ENCODE results near the gene MRPL32.
A peak's percentile ranks its signal among the peaks of the same experiment; 100 is the strongest.

Gene MRPL32

GRCh38 chr7:42967391-42967790 is 35.2 kb downstream of the MRPL32 start:
- no peak overlapping the region for H3K27ac ChIP-seq (ENCODE audit: poor library complexity, severe bottlenecking)
- H3K36me3 ChIP-seq (ENCODE audit: low read depth) = no peaks in the 10 kb centered on the region
- DNase-seq (ENCODE audit: low spot score) = no peak
- H3K4me3 ChIP-seq (ENCODE audit: severe bottlenecking) = no peak overlapping the region
- no peak for TF ChIP-seq CTCF (IDR thresholded peaks at IDR 0.05; ENCODE audit: poor library complexity, severe bottlenecking)
- H3K9me3 ChIP-seq (ENCODE audit: severe bottlenecking) = no peaks in the 10 kb centered on the region
- ATAC-seq (ENCODE audit: low read depth) = no peak
- peaks cover 2% of the 10 kb centered on the region for H3K4me1 ChIP-seq (ENCODE audit: insufficient read depth, poor library complexity, severe bottlenecking)
- no peaks in the 10 kb centered on the region for H3K27me3 ChIP-seq (ENCODE audit: insufficient read depth, poor library complexity, severe bottlenecking)

GRCh38 chr7:42972699-42973500 is 40.7 kb downstream of the MRPL32 start:
- ATAC-seq (ENCODE audit: low read depth) (peak; percentile 95), DNase-seq (ENCODE audit: low spot score) (peak; percentile 51)
- peak overlapping the region; percentile 68 for H3K27ac ChIP-seq (ENCODE audit: poor library complexity, severe bottlenecking)
- no peaks in the 10 kb centered on the region for H3K9me3 ChIP-seq (ENCODE audit: severe bottlenecking)
- H3K36me3 ChIP-seq (ENCODE audit: low read depth) = no peaks in the 10 kb centered on the region
- TF ChIP-seq CTCF (IDR thresholded peaks at IDR 0.05; ENCODE audit: poor library complexity, severe bottlenecking) = no peak
- peaks cover 4% of the 10 kb centered on the region for H3K4me1 ChIP-seq (ENCODE audit: insufficient read depth, poor library complexity, severe bottlenecking)
- H3K27me3 ChIP-seq (ENCODE audit: insufficient read depth, poor library complexity, severe bottlenecking) = no peaks in the 10 kb centered on the region
- no peak overlapping the region for H3K4me3 ChIP-seq (ENCODE audit: severe bottlenecking)

- H3K9me3 ChIP-seq (ENCODE audit: severe bottlenecking) = no peaks in the 10 kb centered on the region
- no peak for TF ChIP-seq CTCF (IDR thresholded peaks at IDR 0.05; ENCODE audit: poor library complexity, severe bottlenecking)
- peaks cover 4% of the 10 kb centered on the region for H3K4me1 ChIP-seq (ENCODE audit: insufficient read depth, poor library complexity, severe bottlenecking)
- no peak overlapping the region for H3K27ac ChIP-seq (ENCODE audit: poor library complexity, severe bottlenecking)
- ATAC-seq (ENCODE audit: low read depth) (no peak), DNase-seq (ENCODE audit: low spot score) (no peak)
- no peaks in the 10 kb centered on the region for H3K36me3 ChIP-seq (ENCODE audit: low read depth)
- no peaks in the 10 kb centered on the region for H3K27me3 ChIP-seq (ENCODE audit: insufficient read depth, poor library complexity, severe bottlenecking)
- H3K4me3 ChIP-seq (ENCODE audit: severe bottlenecking) = no peak overlapping the region
Observed at GRCh38 chr7:42976371-42976770, 44.2 kb downstream of the MRPL32 start.

GRCh38 chr7:42978496-42978895 is 46.3 kb downstream of the MRPL32 start:
- Histone ChIP-seq H3K4me1 (ENCODE audit: insufficient read depth, poor library complexity, severe bottlenecking) (no peaks in the 10 kb centered on the region), H3K36me3 (ENCODE audit: low read depth) (no peaks in the 10 kb centered on the region), H3K4me3 (ENCODE audit: severe bottlenecking) (no peak overlapping the region), H3K27ac (ENCODE audit: poor library complexity, severe bottlenecking) (no peak overlapping the region), H3K9me3 (ENCODE audit: severe bottlenecking) (no peaks in the 10 kb centered on the region), H3K27me3 (ENCODE audit: insufficient read depth, poor library complexity, severe bottlenecking) (no peaks in the 10 kb centered on the region)
- no peak for TF ChIP-seq CTCF (IDR thresholded peaks at IDR 0.05; ENCODE audit: poor library complexity, severe bottlenecking)
- no peak for ATAC-seq (ENCODE audit: low read depth)
- DNase-seq (ENCODE audit: low spot score) = no peak

- H3K27me3 ChIP-seq (ENCODE audit: insufficient read depth, poor library complexity, severe bottlenecking) = no peaks in the 10 kb centered on the region
- DNase-seq (ENCODE audit: low spot score) = no peak
- no peaks in the 10 kb centered on the region for H3K4me1 ChIP-seq (ENCODE audit: insufficient read depth, poor library complexity, severe bottlenecking)
- no peak for ATAC-seq (ENCODE audit: low read depth)
- TF ChIP-seq CTCF (IDR thresholded peaks at IDR 0.05; ENCODE audit: poor library complexity, severe bottlenecking) = no peak
- no peaks in the 10 kb centered on the region for H3K9me3 ChIP-seq (ENCODE audit: severe bottlenecking)
- H3K4me3 ChIP-seq (ENCODE audit: severe bottlenecking) = no peak overlapping the region
- H3K27ac ChIP-seq (ENCODE audit: poor library complexity, severe bottlenecking) = no peak overlapping the region
- H3K36me3 ChIP-seq (ENCODE audit: low read depth) = no peaks in the 10 kb centered on the region
Observed at GRCh38 chr7:42980084-42980483, 47.9 kb downstream of the MRPL32 start.

Data from RWPE2 (cell line).